Fibroblast of gingiva (primary cell): Measurements from ENCODE around the gene COL6A3.

Experiments used
- DNase-seq: peaks from one replicate; pipeline ENCODE4 v3.0.0-alpha.2; 2011; ENCODE audit warnings: low read depth

COL6A3 gene

GRCh38 chr2:237440819-237441281, 26.9 kb upstream of the COL6A3 start:
- DNase-seq = no peak

GRCh38 chr2:237438080-237438940, 24.3 kb upstream of the COL6A3 start:
- no peak for DNase-seq

- DNase-seq = no peak
These were observed 23.6 kb upstream of the COL6A3 start for GRCh38 chr2:237437566-237437965.

GRCh38 chr2:237435844-237436587, 22.1 kb upstream of the COL6A3 start:
- peak; percentile 90 for DNase-seq

- no peak for DNase-seq
These were observed 20.9 kb upstream of the COL6A3 start for GRCh38 chr2:237434866-237435311.

GRCh38 chr2:237433920-237434676, 20.1 kb upstream of the COL6A3 start:
- DNase-seq = no peak

- DNase-seq = peak; percentile 59
These were observed 18.6 kb upstream of the COL6A3 start for GRCh38 chr2:237432484-237433092.

- no peak for DNase-seq
These were observed 17.9 kb upstream of the COL6A3 start for GRCh38 chr2:237431837-237432236.

GRCh38 chr2:237431372-237431771, 17.4 kb upstream of the COL6A3 start:
- peak; percentile 37 for DNase-seq

GRCh38 chr2:237430861-237431260, 16.9 kb upstream of the COL6A3 start:
- DNase-seq = no peak

GRCh38 chr2:237429753-237430152, 15.8 kb upstream of the COL6A3 start:
- no peak for DNase-seq

- no peak for DNase-seq
These were observed 14.0 kb upstream of the COL6A3 start for GRCh38 chr2:237427769-237428506.

- no peak for DNase-seq
These were observed 12.6 kb upstream of the COL6A3 start for GRCh38 chr2:237426517-237426916.

- no peak for DNase-seq
These were observed 11.4 kb upstream of the COL6A3 start for GRCh38 chr2:237425320-237425719.

- DNase-seq = no peak
These were observed 10.6 kb upstream of the COL6A3 start for GRCh38 chr2:237424544-237424943.

- DNase-seq = no peak
These were observed 9.9 kb upstream of the COL6A3 start for GRCh38 chr2:237423891-237424290.

GRCh38 chr2:237422309-237422708, 8.3 kb upstream of the COL6A3 start:
- no peak for DNase-seq

GRCh38 chr2:237421542-237422116, 7.7 kb upstream of the COL6A3 start:
- peak; percentile 77 for DNase-seq

- DNase-seq = peak; percentile 64
These were observed 4.3 kb upstream of the COL6A3 start for GRCh38 chr2:237418300-237418699.

GRCh38 chr2:237412988-237413776, 782 bp downstream of the COL6A3 start:
- peak; percentile 40 for DNase-seq
